ENCODE results near the gene DOCK2.

DNA sequence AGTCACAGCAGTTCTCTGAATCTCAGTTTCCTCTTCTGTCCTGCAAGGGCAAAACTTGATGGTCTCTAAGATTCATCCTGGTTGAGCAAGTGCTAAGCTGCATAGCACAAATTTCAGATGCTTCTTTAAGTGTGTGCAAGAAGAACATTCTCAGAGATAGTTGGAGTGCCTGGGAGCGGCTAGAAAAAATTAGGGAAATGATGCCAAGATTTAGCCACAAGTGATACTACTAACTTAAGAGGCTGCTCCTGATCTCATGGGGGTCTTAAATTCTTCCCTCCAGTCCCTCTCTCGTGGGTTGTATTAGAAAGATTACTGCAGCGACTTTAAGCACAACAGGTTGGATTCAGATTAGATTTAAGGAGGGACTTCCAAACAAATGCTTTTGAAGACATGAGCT lies 319.1 kb downstream of the DOCK2 start:
- TF ChIP-seq, protein P1, sequence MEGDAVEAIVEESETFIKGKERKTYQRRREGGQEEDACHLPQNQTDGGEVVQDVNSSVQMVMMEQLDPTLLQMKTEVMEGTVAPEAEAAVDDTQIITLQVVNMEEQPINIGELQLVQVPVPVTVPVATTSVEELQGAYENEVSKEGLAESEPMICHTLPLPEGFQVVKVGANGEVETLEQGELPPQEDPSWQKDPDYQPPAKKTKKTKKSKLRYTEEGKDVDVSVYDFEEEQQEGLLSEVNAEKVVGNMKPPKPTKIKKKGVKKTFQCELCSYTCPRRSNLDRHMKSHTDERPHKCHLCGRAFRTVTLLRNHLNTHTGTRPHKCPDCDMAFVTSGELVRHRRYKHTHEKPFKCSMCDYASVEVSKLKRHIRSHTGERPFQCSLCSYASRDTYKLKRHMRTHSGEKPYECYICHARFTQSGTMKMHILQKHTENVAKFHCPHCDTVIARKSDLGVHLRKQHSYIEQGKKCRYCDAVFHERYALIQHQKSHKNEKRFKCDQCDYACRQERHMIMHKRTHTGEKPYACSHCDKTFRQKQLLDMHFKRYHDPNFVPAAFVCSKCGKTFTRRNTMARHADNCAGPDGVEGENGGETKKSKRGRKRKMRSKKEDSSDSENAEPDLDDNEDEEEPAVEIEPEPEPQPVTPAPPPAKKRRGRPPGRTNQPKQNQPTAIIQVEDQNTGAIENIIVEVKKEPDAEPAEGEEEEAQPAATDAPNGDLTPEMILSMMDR (IDR thresholded peaks at IDR 0.05) = no peak
- TF ChIP-seq POLR2A (IDR thresholded peaks at IDR 0.05) = no peak

All from adrenal gland (tissue), 5 donors.